Body of pancreas (tissue), 4 donors: ENCODE measurements around the gene SUPT4H1. TPM values are rescaled to one million over a fixed set of nuclear protein-coding genes. Genes with fewer than 3 reads are reported as not detected.

ENCODE experiments used
- ATAC-seq: fragments of 150-250 bp; one replicate; pipeline ENCODE4 v1.9.1; 2016
- DNase-seq, 4 donors: peaks; one replicate each; pipeline ENCODE4 v3.0.0-alpha.2; 2019
- H3K27ac ChIP-seq, 4 donors: fragments of 200-600 bp; sonication (generic); 1 replicate in 3 of 4; 2 replicates in 1 of 4; pipeline versions ENCODE4 v1.5.1 to v1.6.1; 2016 to 2019; ENCODE audit warnings: mild to moderate bottlenecking in 1 of 4, mixed read lengths in 1 of 4, moderate library complexity in 1 of 4
- H3K27me3 ChIP-seq, 2 donors: fragments of 200-600 bp; sonication (generic); one replicate each; pipeline ENCODE4 v1.6.0; 2016; ENCODE audit warnings: mild to moderate bottlenecking in 1 of 2
- H3K36me3 ChIP-seq, 2 donors: fragments of 200-600 bp; sonication (generic); replicated peaks in 1 of 2; 2 replicates each; pipeline ENCODE4 v1.5.1; 2016; ENCODE audit warnings: low read depth in 2 of 2; ENCODE audit not compliant: insufficient read depth in 1 of 2
- H3K4me1 ChIP-seq: fragments of 200-600 bp; sonication (generic); one replicate; pipeline ENCODE4 v1.6.0; 2016
- H3K4me3 ChIP-seq, 2 donors: fragments of 200-600 bp; sonication (generic); 1 replicate in 1 of 2; 2 replicates in 1 of 2; pipeline ENCODE4 v1.5.1; 2016 to 2019
- H3K9me3 ChIP-seq, 3 donors: fragments of 200-600 bp; sonication (generic); 1 replicate in 2 of 3; 2 replicates in 1 of 3; pipeline ENCODE4 v1.5.1; 2016
- POLR2A ChIP-seq, 3 donors: fragments of 450-650 bp; IDR thresholded peaks; one replicate each; pipeline ENCODE4 v1.6.1; 2016; ENCODE audit warnings: antibody characterized with exemption in 3 of 3, mild to moderate bottlenecking in 2 of 3
- WGBS, 2 donors: methylation state at CpG; one replicate each; pipeline ENCODE4 v1.1.5; 2017; 5-methylcytosine and 5-hydroxymethylcytosine counted together
- intact Hi-C: fragments of 100-400 bp; cut with DNase I; formaldehyde crosslinking; loops from one replicate; pipeline ENCODE4 v1.15.1; 2023
- total RNA-seq, 2 donors: library from RNA; depleted of rRNA; stranded (reverse); fragments of >200 nt; gene quantifications; one replicate each; pipeline ENCODE4 v1.1.0, GENCODE V29; 2016
- TF ChIP-seq, protein P1 (sequence below), 7 experiments: fragments of 450-650 bp in 4 of 7; fragments of 200-600 bp in 3 of 7; sonication (generic) in 3 of 7; IDR thresholded peaks; one replicate each; pipeline ENCODE4 v1.5.1; 2016 to 2019; ENCODE audit warnings: antibody characterized with exemption in 7 of 7

The SUPT4H1 gene
- total RNA-seq, 2 donors from 2014 or later = 10.2 to 24.4 TPM

DNA sequence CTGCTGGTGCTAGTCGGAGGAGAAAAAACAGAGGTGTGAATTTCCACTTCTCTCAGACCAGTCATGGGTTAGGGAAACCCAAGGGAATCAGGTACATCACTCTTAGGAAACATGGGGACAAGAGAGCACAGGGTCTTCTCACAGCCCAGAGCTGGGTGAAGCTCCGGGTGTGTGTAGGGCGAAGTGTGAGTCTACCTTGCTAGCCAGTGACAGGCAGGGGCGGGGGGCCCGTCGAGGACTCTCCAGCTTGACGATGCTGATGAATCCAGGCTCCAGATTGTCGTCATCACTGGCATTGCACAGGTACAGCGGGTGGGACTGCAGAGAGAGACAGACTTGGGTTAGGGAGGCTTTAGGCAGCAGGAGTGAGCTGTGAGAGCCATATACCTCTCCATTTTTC, 18.7 kb upstream of the SUPT4H1 start:
- ATAC-seq (no peak), DNase-seq (no peak)
- no peaks in the 10 kb centered on the region for H3K9me3 ChIP-seq
- TF ChIP-seq, protein P1, sequence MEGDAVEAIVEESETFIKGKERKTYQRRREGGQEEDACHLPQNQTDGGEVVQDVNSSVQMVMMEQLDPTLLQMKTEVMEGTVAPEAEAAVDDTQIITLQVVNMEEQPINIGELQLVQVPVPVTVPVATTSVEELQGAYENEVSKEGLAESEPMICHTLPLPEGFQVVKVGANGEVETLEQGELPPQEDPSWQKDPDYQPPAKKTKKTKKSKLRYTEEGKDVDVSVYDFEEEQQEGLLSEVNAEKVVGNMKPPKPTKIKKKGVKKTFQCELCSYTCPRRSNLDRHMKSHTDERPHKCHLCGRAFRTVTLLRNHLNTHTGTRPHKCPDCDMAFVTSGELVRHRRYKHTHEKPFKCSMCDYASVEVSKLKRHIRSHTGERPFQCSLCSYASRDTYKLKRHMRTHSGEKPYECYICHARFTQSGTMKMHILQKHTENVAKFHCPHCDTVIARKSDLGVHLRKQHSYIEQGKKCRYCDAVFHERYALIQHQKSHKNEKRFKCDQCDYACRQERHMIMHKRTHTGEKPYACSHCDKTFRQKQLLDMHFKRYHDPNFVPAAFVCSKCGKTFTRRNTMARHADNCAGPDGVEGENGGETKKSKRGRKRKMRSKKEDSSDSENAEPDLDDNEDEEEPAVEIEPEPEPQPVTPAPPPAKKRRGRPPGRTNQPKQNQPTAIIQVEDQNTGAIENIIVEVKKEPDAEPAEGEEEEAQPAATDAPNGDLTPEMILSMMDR (IDR thresholded peaks at IDR 0.05) = no peak
- TF ChIP-seq POLR2A (IDR thresholded peaks at IDR 0.05) = no peak
- intact Hi-C loops = no loop called here
- WGBS, 2 donors = 77 to 86% methylated on average over 9 of the region's 9 CpGs
- H3K27me3 ChIP-seq = no peaks in the 10 kb centered on the region
- no peaks in the 10 kb centered on the region for H3K36me3 ChIP-seq
- no peaks in the 10 kb centered on the region for H3K4me1 ChIP-seq
- H3K4me3 ChIP-seq = no peak overlapping the region
- H3K27ac ChIP-seq = no peak overlapping the region

DNA sequence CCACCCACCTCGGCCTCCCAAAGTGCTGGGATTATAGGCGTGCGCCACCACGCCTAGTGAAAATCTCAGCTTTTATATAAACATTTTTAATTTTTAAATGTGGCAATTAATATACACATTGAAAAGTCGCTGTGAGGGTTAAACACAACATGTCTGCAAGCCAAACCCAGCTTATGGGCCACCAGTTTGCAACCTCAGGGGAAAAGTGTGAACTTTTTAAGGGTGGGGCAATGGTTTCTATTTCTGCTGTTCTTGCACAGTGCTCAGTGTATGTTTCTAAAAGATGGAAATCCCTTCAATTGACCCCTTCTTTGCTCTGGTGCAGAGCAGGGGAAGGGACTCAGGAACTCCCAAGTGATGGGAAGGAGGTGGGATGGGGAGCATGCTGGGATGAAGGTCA, 18.3 kb upstream of the SUPT4H1 start:
- TF ChIP-seq, protein P1 (IDR thresholded peaks at IDR 0.05) = no peak
- no peak for TF ChIP-seq POLR2A (IDR thresholded peaks at IDR 0.05)
- no peak overlapping the region for H3K4me3 ChIP-seq
- DNase-seq = no peak
- 86 to 99% methylated on average over 5 of the region's 5 CpGs for WGBS, 2 donors
- no peaks in the 10 kb centered on the region for H3K9me3 ChIP-seq
- H3K27ac ChIP-seq = no peak overlapping the region
- no peaks in the 10 kb centered on the region for H3K36me3 ChIP-seq
- intact Hi-C loops = no loop called here
- H3K27me3 ChIP-seq = no peaks in the 10 kb centered on the region
- H3K4me1 ChIP-seq = no peaks in the 10 kb centered on the region
- no peak for ATAC-seq

DNA sequence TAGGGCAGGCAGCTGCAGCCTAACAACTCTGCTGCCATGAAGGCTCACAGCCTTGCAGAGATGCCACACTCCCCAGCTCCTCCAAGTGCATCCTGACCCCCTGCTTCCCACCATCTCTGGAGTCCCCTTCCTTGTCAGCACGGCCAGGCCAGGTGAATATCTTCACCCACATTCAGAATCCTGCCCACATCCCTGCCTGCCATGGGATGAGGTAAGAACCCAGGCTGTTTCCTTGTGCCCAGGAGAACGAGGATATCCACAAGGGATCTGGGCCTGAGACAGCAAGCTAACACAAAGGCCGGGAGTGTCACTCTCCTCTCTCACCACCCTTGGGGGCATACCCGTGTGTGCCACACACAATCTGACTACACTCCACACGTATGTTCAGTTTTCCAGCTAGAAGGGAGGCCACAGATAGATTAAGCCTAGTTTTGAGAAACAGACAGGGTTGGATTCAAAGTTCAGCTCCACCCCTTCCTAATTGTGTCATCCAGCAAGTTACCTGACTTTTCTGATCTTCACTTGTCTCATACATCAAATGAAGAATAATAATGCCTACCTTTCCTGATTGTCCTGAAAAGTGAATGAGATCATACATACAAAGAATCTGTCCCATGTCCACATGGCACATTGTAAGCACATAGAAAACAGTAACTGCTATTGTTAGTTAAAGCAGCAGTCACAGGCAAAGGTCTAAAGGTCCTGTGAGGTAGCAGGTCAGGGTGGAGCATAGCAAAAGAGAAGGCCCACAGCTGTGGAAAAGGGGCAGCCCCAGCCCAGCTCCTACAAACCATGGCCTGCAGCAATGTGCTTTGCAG, 17.4 kb upstream of the SUPT4H1 start:
- 76 to 83% methylated on average over 5 of the region's 5 CpGs for WGBS, 2 donors
- no peaks in the 10 kb centered on the region for H3K9me3 ChIP-seq
- H3K36me3 ChIP-seq = no peaks in the 10 kb centered on the region
- ATAC-seq = no peak
- DNase-seq = no peak
- no peaks in the 10 kb centered on the region for H3K4me1 ChIP-seq
- no peaks in the 10 kb centered on the region for H3K27me3 ChIP-seq
- no peak for TF ChIP-seq POLR2A (IDR thresholded peaks at IDR 0.05)
- TF ChIP-seq, protein P1 (IDR thresholded peaks at IDR 0.05) = no peak
- intact Hi-C loops = no loop called here
- no peak overlapping the region for H3K4me3 ChIP-seq
- H3K27ac ChIP-seq = no peak overlapping the region

DNA sequence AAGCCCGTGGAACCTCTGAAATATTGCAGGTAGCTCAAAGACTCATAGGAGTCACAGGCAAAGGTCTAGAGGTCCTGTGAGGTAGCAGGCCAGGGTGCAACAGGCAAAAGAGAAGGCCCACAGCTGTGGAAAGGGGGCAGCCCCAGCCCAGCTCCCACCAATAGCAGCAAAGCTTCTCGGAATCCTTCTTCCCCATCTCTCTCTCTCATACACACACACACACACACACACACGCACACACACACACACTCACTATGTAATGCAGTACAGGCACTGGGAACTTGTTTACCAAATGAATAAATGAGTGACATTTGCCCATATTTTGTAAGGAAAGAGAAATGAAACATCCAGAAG, 16.8 kb upstream of the SUPT4H1 start:
- Histone ChIP-seq H3K4me3 (no peak overlapping the region), H3K4me1 (no peaks in the 10 kb centered on the region), H3K27ac (no peak overlapping the region), H3K36me3 (peaks cover 0 to 2% of the 10 kb centered on the region in 2 donors), H3K27me3 (no peaks in the 10 kb centered on the region), H3K9me3 (no peaks in the 10 kb centered on the region)
- no peak for DNase-seq
- ATAC-seq = no peak
- intact Hi-C loops = no loop called here
- TF ChIP-seq, protein P1 (IDR thresholded peaks at IDR 0.05) = no peak
- TF ChIP-seq POLR2A (IDR thresholded peaks at IDR 0.05) = no peak
- whole genome bisulfite sequencing, 2 donors = 82 to 88% methylated on average over 3 of the region's 3 CpGs

DNA sequence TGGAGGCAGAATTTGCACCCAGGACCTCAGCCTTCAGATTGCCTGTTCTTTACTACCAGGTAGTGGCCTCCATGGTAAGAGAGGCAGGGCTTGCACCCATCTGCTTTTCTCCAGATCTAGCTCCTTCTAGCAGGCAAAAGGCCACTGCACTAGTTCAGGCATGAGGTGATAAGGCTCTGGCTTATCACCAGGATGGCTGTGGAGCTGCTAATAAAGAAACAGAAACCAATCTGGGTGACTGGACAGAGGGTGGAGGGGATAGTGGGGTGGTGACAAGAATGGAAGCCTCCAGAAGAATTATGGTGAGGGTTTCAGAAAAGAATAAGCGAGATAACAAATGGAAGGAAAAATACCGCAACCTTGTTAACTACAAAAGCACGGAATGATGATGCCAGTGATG, 15.5 kb upstream of the SUPT4H1 start:
- intact Hi-C loops = no loop called here
- no peak for ATAC-seq

More for the DNA sequence above, 15.5 kb upstream of the SUPT4H1 start:
- Histone ChIP-seq H3K27me3 (no peaks in the 10 kb centered on the region), H3K36me3 (peaks cover 0 to 4% of the 10 kb centered on the region in 2 donors), H3K27ac (no peak overlapping the region), H3K4me1 (no peaks in the 10 kb centered on the region), H3K9me3 (no peaks in the 10 kb centered on the region), H3K4me3 (no peak overlapping the region)
- TF ChIP-seq, protein P1 (IDR thresholded peaks at IDR 0.05) = no peak
- TF ChIP-seq POLR2A (IDR thresholded peaks at IDR 0.05) = no peak
- DNase-seq = no peak
- WGBS, 2 donors = 96% methylated on average over 3 of the region's 3 CpGs
